Transverse colon (tissue), 4 donors: Measurements from ENCODE around the gene SLC1A3. TPM values are rescaled to one million over a fixed set of nuclear protein-coding genes. Genes with fewer than 3 reads are reported as not detected.

ENCODE experiments used
- DNase-seq: peaks from one replicate; pipeline ENCODE4 v3.0.0-alpha.2; 2019
- H3K27ac ChIP-seq, 4 donors: fragments of 200-600 bp; sonication (generic); 2 replicates each; pipeline ENCODE4 v1.5.1; 2016 to 2018; ENCODE audit warnings: inconsistent platforms in 4 of 4
- H3K27me3 ChIP-seq: fragments of 200-600 bp; sonication (generic); 2 replicates; pipeline ENCODE4 v1.5.1; 2017; ENCODE audit warnings: inconsistent platforms
- H3K36me3 ChIP-seq, 4 donors: fragments of 200-600 bp; sonication (generic); 2 replicates each; pipeline ENCODE4 v1.5.1; 2017 to 2019; ENCODE audit warnings: inconsistent platforms in 4 of 4
- H3K4me1 ChIP-seq, 4 donors: fragments of 200-600 bp; sonication (generic); 2 replicates each; pipeline ENCODE4 v1.5.1; 2017 to 2020; ENCODE audit warnings: inconsistent platforms in 4 of 4
- H3K4me3 ChIP-seq, 4 donors: fragments of 200-600 bp; sonication (generic); 1 replicate in 1 of 4; 2 replicates in 3 of 4; pipeline versions ENCODE4 v1.5.1 to v1.6.1; 2017 to 2019; ENCODE audit warnings: inconsistent platforms in 4 of 4
- H3K9me3 ChIP-seq, 2 donors: fragments of 200-600 bp; sonication (generic); 2 replicates each; pipeline ENCODE4 v1.5.1; 2017 to 2019; ENCODE audit warnings: inconsistent platforms in 2 of 2
- CTCF ChIP-seq, 5 experiments: fragments of 200-600 bp in 3 of 5; fragments of 450-650 bp in 2 of 5; sonication (generic) in 3 of 5; IDR thresholded peaks; 1 replicate in 2 of 5; 2 replicates in 3 of 5; pipeline ENCODE4 v1.5.1; 2016 to 2017; ENCODE audit warnings: antibody characterized with exemption in 5 of 5, inconsistent platforms in 3 of 5, mild to moderate bottlenecking in 2 of 5, moderate library complexity in 1 of 5
- EP300 ChIP-seq: sonication (generic); formaldehyde crosslinking; IDR thresholded peaks from one replicate; pipeline ENCODE4 v1.6.1; 2017; ENCODE audit warnings: antibody characterized with exemption, low read depth
- POLR2A ChIP-seq: fragments of 450-650 bp; IDR thresholded peaks from one replicate; pipeline ENCODE4 v1.6.1; 2016; ENCODE audit warnings: antibody characterized with exemption, mild to moderate bottlenecking, moderate library complexity
- POLR2AphosphoS5 ChIP-seq, 3 donors: sonication (generic); formaldehyde crosslinking; IDR thresholded peaks; one replicate each; pipeline ENCODE4 v1.6.1; 2016; ENCODE audit warnings: antibody characterized with exemption in 3 of 3
- WGBS, 2 donors: methylation state at CpG; one replicate each; pipeline ENCODE4 v1.1.5; 2018; ENCODE audit warnings: low coverage in 1 of 2; 5-methylcytosine and 5-hydroxymethylcytosine counted together
- in situ Hi-C, 4 donors: fragments of 200-750 bp; cut with MboI; loops; one replicate each; pipeline versions ENCODE4 v1.15.0 to v1.15.1; 2017; ENCODE audit warnings: low sequenced_read_pairs in 3 of 4, low pct_ligation_motif_present in 1 of 4, low pct_unique_long_range_greater_than_20kb in 1 of 4
- intact Hi-C: fragments of 100-400 bp; cut with DNase I; formaldehyde crosslinking; loops from one replicate; pipeline ENCODE4 v1.15.1; 2023; ENCODE audit warnings: low total_unique reads
- total RNA-seq, 4 donors: library from RNA; depleted of rRNA; stranded (reverse); fragments of >200 nt; gene quantifications; one replicate each; pipeline ENCODE4 v1.1.0, GENCODE V29; 2016

The SLC1A3 gene
- total RNA-seq, 4 donors from 2014 or later = 0.20 to 16.0 (median 4.1) TPM

GRCh38 chr5:36713541-36713940 lies 107.1 kb downstream of the SLC1A3 start:
- no peak overlapping the region for H3K4me3 ChIP-seq
- 33 to 69% methylated on average over 2 of the region's 2 CpGs for WGBS, 2 donors
- in situ Hi-C loops = loop anchor here in 1 of 4 donors (25.0 kb wide), 1 partner anchor 301 kb away; no protein-coding TSS in a partner anchor
- TF ChIP-seq CTCF (IDR thresholded peaks at IDR 0.05) (no peak), POLR2A (no peak), EP300 (no peak), POLR2AphosphoS5 (IDR thresholded peaks at IDR 0.05) (no peak)
- no peak for DNase-seq
- H3K36me3 ChIP-seq = no peaks in the 10 kb centered on the region
- no peaks in the 10 kb centered on the region for H3K9me3 ChIP-seq
- no peaks in the 10 kb centered on the region for H3K4me1 ChIP-seq
- H3K27me3 ChIP-seq = no peaks in the 10 kb centered on the region
- intact Hi-C loops = no loop called here
- H3K27ac ChIP-seq = no peak overlapping the region

GRCh38 chr5:36717131-36717695 lies 110.8 kb downstream of the SLC1A3 start:
- no peaks in the 10 kb centered on the region for H3K9me3 ChIP-seq
- no peaks in the 10 kb centered on the region for H3K4me1 ChIP-seq
- no peaks in the 10 kb centered on the region for H3K36me3 ChIP-seq
- in situ Hi-C loops (loop anchor here in 1 of 4 donors (25.0 kb wide), 1 partner anchor 305 kb away; no protein-coding TSS in a partner anchor), intact Hi-C loops (no loop called here)
- TF ChIP-seq POLR2A = no peak
- TF ChIP-seq CTCF (IDR thresholded peaks at IDR 0.05) = no peak
- TF ChIP-seq POLR2AphosphoS5 (IDR thresholded peaks at IDR 0.05) = no peak
- H3K4me3 ChIP-seq = no peak overlapping the region
- H3K27ac ChIP-seq = no peak overlapping the region
- 90 to 91% methylated on average over 4 of the region's 4 CpGs for WGBS, 2 donors
- no peak for DNase-seq
- no peaks in the 10 kb centered on the region for H3K27me3 ChIP-seq

- WGBS, 2 donors = 72 to 73% methylated on average over 2 of the region's 2 CpGs
- intact Hi-C loops = no loop called here
Observed at GRCh38 chr5:36719282-36719681, 112.9 kb downstream of the SLC1A3 start.

GRCh38 chr5:36720688-36721087 lies 114.3 kb downstream of the SLC1A3 start:
- in situ Hi-C loops = loop anchor here in 1 of 4 donors (25.0 kb wide), 1 partner anchor 308 kb away; no protein-coding TSS in a partner anchor
- H3K4me3 ChIP-seq = no peak overlapping the region
- intact Hi-C loops = loop anchor here (10.0 kb wide), 1 partner anchor 284 kb away; no protein-coding TSS in a partner anchor
- H3K9me3 ChIP-seq = no peaks in the 10 kb centered on the region
- 69 to 75% methylated on average over 4 of the region's 4 CpGs for WGBS, 2 donors
- no peaks in the 10 kb centered on the region for H3K36me3 ChIP-seq
- no peaks in the 10 kb centered on the region for H3K4me1 ChIP-seq
- no peaks in the 10 kb centered on the region for H3K27me3 ChIP-seq
- DNase-seq = no peak
- H3K27ac ChIP-seq = no peak overlapping the region
- TF ChIP-seq POLR2AphosphoS5 (IDR thresholded peaks at IDR 0.05) (no peak), CTCF (IDR thresholded peaks at IDR 0.05) (no peak), POLR2A (no peak), EP300 (no peak)

More at GRCh38 chr5:36719282-36719681, 112.9 kb downstream of the SLC1A3 start:
- DNase-seq = no peak
- no peak overlapping the region for H3K4me3 ChIP-seq
- in situ Hi-C loops = loop anchor here in 1 of 4 donors (25.0 kb wide), 1 partner anchor 307 kb away; no protein-coding TSS in a partner anchor
- no peak overlapping the region for H3K27ac ChIP-seq
- no peaks in the 10 kb centered on the region for H3K36me3 ChIP-seq
- no peaks in the 10 kb centered on the region for H3K27me3 ChIP-seq
- TF ChIP-seq EP300 = no peak
- TF ChIP-seq POLR2AphosphoS5 (IDR thresholded peaks at IDR 0.05) = no peak
- TF ChIP-seq POLR2A = no peak
- no peak for TF ChIP-seq CTCF (IDR thresholded peaks at IDR 0.05)
- H3K9me3 ChIP-seq = no peaks in the 10 kb centered on the region
- no peaks in the 10 kb centered on the region for H3K4me1 ChIP-seq
